Measurements from ENCODE around the gene ATRIP. TPM values are rescaled to one million over a fixed set of nuclear protein-coding genes. Genes with fewer than 3 reads are reported as not detected.
A peak's percentile ranks its signal among the peaks of the same experiment; 100 is the strongest.

Gene ATRIP
- total RNA-seq, 1 experiment from 2014 or later = 11.9 TPM

DNA sequence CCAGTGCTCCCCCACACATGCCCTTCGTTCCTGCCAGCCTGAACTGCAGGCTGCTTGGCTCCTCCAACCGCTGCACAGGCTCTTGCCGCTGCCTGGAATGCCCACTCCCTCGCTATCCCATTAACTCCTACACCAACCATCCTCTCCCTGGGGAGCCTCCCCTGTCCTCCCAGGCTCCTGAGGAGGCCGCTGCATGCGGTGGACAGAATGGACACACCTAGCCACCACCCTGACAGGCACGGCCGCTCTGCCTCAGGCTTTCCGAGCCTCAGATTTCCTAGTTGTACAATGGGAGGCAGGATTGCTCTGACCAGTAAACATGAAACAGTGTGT is 18.9 kb upstream of the ATRIP start:
- no peak overlapping the region for H3K27ac ChIP-seq (ENCODE audit: low read length)

DNA sequence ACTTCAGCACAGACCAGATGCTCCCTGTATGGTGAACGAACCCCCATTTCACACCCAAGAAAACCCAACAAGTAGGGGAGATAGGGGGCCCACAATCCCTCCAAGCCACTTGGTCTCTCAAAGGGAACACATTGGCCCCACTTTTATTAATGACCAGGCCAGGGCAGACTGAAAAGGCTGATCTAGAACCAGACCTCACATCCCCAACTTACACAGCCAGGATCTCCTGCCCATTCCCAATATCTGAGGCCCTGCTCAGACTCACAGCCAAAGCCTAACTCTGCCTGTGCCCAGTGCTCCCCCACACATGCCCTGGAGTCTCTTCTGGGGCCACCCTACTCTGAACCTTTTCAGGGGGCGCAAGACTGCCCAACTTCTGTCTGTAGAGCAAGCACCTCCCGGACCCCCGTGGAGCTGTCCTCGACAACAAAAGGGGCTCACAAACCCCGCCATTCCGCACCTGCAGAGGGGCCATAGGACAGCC is 18.4 kb upstream of the ATRIP start:
- CTCF ChIA-PET = no interaction called here
- H3K27me3 ChIP-seq (ENCODE audit: control insufficient read depth, insufficient read depth, low read length) = no peaks in the 10 kb centered on the region
- no TSS peak for BruUV-seq (replicated peaks)
- in situ Hi-C loops (cut with HindIII; ENCODE audit: low pct_unique_long_range_greater_than_20kb, low sequenced_read_pairs) = no loop called here
- H3K27ac ChIP-seq (ENCODE audit: low read length) = no peak overlapping the region
- H3K4me1 ChIP-seq (ENCODE audit: control insufficient read depth, insufficient read depth, low read length) = peaks cover 4% of the 10 kb centered on the region; the same call in 1 of the 2 replicates
- POLR2A ChIA-PET = interaction anchor here (0.5 kb wide), 1 partner anchor 16 kb away, joined by 3 read pairs; no protein-coding TSS in a partner anchor
- ATAC-seq (no peak), DNase-seq (ENCODE audit: low read depth, low spot score) (no peak)
- no peaks in the 10 kb centered on the region for H3K36me3 ChIP-seq (ENCODE audit: control insufficient read depth, insufficient read depth, low read length)
- no peaks in the 10 kb centered on the region for H3K9me3 ChIP-seq (ENCODE audit: control insufficient read depth, insufficient read depth, low read depth, low read length)
- TF ChIP-seq SIN3A (IDR thresholded peaks at IDR 0.05; ENCODE audit: borderline replicate concordance, insufficient read depth, low read depth, low read length) = no peak
- TF ChIP-seq, protein P1, sequence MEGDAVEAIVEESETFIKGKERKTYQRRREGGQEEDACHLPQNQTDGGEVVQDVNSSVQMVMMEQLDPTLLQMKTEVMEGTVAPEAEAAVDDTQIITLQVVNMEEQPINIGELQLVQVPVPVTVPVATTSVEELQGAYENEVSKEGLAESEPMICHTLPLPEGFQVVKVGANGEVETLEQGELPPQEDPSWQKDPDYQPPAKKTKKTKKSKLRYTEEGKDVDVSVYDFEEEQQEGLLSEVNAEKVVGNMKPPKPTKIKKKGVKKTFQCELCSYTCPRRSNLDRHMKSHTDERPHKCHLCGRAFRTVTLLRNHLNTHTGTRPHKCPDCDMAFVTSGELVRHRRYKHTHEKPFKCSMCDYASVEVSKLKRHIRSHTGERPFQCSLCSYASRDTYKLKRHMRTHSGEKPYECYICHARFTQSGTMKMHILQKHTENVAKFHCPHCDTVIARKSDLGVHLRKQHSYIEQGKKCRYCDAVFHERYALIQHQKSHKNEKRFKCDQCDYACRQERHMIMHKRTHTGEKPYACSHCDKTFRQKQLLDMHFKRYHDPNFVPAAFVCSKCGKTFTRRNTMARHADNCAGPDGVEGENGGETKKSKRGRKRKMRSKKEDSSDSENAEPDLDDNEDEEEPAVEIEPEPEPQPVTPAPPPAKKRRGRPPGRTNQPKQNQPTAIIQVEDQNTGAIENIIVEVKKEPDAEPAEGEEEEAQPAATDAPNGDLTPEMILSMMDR (IDR thresholded peaks at IDR 0.05) = no peak
- TF ChIP-seq, protein P2, sequence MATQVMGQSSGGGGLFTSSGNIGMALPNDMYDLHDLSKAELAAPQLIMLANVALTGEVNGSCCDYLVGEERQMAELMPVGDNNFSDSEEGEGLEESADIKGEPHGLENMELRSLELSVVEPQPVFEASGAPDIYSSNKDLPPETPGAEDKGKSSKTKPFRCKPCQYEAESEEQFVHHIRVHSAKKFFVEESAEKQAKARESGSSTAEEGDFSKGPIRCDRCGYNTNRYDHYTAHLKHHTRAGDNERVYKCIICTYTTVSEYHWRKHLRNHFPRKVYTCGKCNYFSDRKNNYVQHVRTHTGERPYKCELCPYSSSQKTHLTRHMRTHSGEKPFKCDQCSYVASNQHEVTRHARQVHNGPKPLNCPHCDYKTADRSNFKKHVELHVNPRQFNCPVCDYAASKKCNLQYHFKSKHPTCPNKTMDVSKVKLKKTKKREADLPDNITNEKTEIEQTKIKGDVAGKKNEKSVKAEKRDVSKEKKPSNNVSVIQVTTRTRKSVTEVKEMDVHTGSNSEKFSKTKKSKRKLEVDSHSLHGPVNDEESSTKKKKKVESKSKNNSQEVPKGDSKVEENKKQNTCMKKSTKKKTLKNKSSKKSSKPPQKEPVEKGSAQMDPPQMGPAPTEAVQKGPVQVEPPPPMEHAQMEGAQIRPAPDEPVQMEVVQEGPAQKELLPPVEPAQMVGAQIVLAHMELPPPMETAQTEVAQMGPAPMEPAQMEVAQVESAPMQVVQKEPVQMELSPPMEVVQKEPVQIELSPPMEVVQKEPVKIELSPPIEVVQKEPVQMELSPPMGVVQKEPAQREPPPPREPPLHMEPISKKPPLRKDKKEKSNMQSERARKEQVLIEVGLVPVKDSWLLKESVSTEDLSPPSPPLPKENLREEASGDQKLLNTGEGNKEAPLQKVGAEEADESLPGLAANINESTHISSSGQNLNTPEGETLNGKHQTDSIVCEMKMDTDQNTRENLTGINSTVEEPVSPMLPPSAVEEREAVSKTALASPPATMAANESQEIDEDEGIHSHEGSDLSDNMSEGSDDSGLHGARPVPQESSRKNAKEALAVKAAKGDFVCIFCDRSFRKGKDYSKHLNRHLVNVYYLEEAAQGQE (IDR thresholded peaks at IDR 0.05; ENCODE audit: insufficient read depth in 1 of 2, low read depth in 2 of 2, low read length in 1 of 2) = no peak
- TF ChIP-seq POLR2AphosphoS5 (IDR thresholded peaks at IDR 0.05; ENCODE audit: low read depth, low read length) = no peak
- no peak for TF ChIP-seq TCF7L2 (IDR thresholded peaks at IDR 0.05; ENCODE audit: low read depth, low read length)
- peak overlapping the region; percentile 53 to 59 for H3K4me3 ChIP-seq (ENCODE audit: low read depth in 2 of 2, low read length in 2 of 2)
- intact Hi-C loops (cut with micrococcal nuclease; ENCODE audit: unreplicated experiment) = no loop called here

More for the DNA sequence above, 18.9 kb upstream of the ATRIP start:
- TF ChIP-seq, protein P2 (IDR thresholded peaks at IDR 0.05; ENCODE audit: insufficient read depth in 1 of 2, low read depth in 2 of 2, low read length in 1 of 2) = no peak
- TF ChIP-seq, protein P1 (IDR thresholded peaks at IDR 0.05) = no peak
- TF ChIP-seq SIN3A (IDR thresholded peaks at IDR 0.05; ENCODE audit: borderline replicate concordance, insufficient read depth, low read depth, low read length) (no peak), POLR2AphosphoS5 (IDR thresholded peaks at IDR 0.05; ENCODE audit: low read depth, low read length) (no peak)
- peaks cover 4% of the 10 kb centered on the region; the same call in 1 of the 2 replicates for H3K4me1 ChIP-seq (ENCODE audit: control insufficient read depth, insufficient read depth, low read length)
- no TSS peak for BruUV-seq (replicated peaks)
- H3K27me3 ChIP-seq (ENCODE audit: control insufficient read depth, insufficient read depth, low read length) = no peaks in the 10 kb centered on the region
- no peak overlapping the region for H3K4me3 ChIP-seq (ENCODE audit: low read depth in 2 of 2, low read length in 2 of 2)
- ChIA-PET POLR2A (no interaction called here), CTCF (interaction anchor here (1.0 kb wide), 1 partner anchor 9 kb away, joined by 3 read pairs; no protein-coding TSS in a partner anchor)
- no peaks in the 10 kb centered on the region for H3K9me3 ChIP-seq (ENCODE audit: control insufficient read depth, insufficient read depth, low read depth, low read length)
- intact Hi-C loops (cut with micrococcal nuclease; ENCODE audit: unreplicated experiment) = no loop called here
- in situ Hi-C loops (cut with HindIII; ENCODE audit: low pct_unique_long_range_greater_than_20kb, low sequenced_read_pairs) = no loop called here
- ATAC-seq (no peak), DNase-seq (ENCODE audit: low read depth, low spot score) (no peak)
- H3K36me3 ChIP-seq (ENCODE audit: control insufficient read depth, insufficient read depth, low read length) = no peaks in the 10 kb centered on the region

Measured in Panc1 (cell line).